ENCODE measurements around the gene GNB1L.

GNB1L gene, protein sequence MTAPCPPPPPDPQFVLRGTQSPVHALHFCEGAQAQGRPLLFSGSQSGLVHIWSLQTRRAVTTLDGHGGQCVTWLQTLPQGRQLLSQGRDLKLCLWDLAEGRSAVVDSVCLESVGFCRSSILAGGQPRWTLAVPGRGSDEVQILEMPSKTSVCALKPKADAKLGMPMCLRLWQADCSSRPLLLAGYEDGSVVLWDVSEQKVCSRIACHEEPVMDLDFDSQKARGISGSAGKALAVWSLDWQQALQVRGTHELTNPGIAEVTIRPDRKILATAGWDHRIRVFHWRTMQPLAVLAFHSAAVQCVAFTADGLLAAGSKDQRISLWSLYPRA

GRCh38 chr22:19854778-19855503 is at the start of gene GNB1L, which contains the start of gene RTL10:
Gene GNB1L, minus strand, starts transcription at chr22:19854874. Its CDS starts 33,519 bp downstream, at chr22:19821355.
Gene RTL10, minus strand, starts transcription at chr22:19854874. Its CDS starts 2,613 bp downstream, at chr22:19852261.
- H2AFZ ChIP-seq (ENCODE audit: low read length) = peak within 1 kb of the TSS; percentile 73
- no peaks in the 10 kb centered on the region for H3K9me3 ChIP-seq (replicated peaks; ENCODE audit: insufficient read depth, low read length)
- H4K20me1 ChIP-seq (ENCODE audit: insufficient read depth, low read length) = no peaks in the 10 kb centered on the region
- no peak; the same call in 1 of the 2 replicates for TF ChIP-seq CTCF (IDR thresholded peaks at IDR 0.05; ENCODE audit: low read length)
- no peak for TF ChIP-seq EZH2phosphoT487 (IDR thresholded peaks at IDR 0.05; ENCODE audit: low read length)
- TF ChIP-seq EZH2 (optimal IDR thresholded peaks at IDR 0.05; ENCODE audit: low read depth, low read length) = no peak
- peak within 1 kb of the TSS; percentile 65 for H3K27ac ChIP-seq (ENCODE audit: low read length)
- peaks cover 31% of the 10 kb centered on the region for H3K4me1 ChIP-seq (ENCODE audit: low read length)
- H3F3A ChIP-seq (ENCODE audit: insufficient read depth, low read length) = peaks cover 3% of the 10 kb centered on the region; the same call in 1 of the 2 replicates
- peak within 1 kb of the TSS; percentile 84 for H3K4me3 ChIP-seq (ENCODE audit: low read length)
- peak; percentile 98 for DNase-seq
- H3K4me2 ChIP-seq (ENCODE audit: low read depth, low read length) = peak within 1 kb of the TSS; percentile 96
- H3K79me2 ChIP-seq (ENCODE audit: low read length) = peaks cover 59% of the 10 kb centered on the region
- no peaks in the 10 kb centered on the region for H3K9me2 ChIP-seq (replicated peaks; ENCODE audit: insufficient read depth, low read length)
- no peaks in the 10 kb centered on the region for H3K36me3 ChIP-seq (replicated peaks; ENCODE audit: insufficient read depth, low read length)
- H3K9ac ChIP-seq (ENCODE audit: low read length) = peak within 1 kb of the TSS; percentile 95
- H3K27me3 ChIP-seq (replicated peaks; ENCODE audit: insufficient read depth, low read length) = no peaks in the 10 kb centered on the region

DNA sequence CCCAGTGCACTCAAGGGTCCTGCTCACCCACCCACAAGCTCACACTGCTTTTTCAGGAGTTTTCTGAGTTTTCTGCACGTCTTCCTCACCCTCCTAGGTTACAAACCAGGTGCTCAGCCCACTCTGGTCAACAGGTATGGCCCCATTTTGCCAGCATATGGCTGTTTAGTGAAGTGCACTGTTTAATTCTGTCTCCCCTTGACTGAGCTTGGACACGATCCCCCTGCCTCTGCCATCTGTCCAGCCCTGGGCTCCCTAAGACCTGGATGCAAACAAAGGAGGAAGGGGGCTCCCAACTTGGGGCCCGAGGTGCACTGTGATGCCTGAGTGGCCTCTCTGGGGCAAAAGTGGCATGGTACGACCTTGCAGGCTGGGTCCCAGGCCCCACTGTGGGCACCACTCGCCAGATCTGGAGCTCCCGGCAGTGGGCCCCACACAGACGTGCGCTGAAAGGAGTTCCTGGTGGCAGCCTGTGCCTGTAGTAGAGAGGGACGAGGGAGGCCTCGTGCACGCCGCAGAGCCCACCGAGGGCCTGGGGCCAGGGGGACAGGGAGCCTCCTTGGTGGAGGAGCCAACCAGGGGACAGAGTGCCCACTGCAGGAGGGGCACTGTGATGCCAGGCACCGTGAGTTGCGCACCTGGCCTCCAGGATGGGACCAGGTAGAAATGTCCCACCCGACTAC is 49.6 kb upstream of the GNB1L start:
- Histone ChIP-seq H3K27ac (ENCODE audit: low read length) (no peak overlapping the region), H3K9ac (ENCODE audit: low read length) (no peak overlapping the region), H3K79me2 (ENCODE audit: low read length) (no peaks in the 10 kb centered on the region), H2AFZ (ENCODE audit: low read length) (no peak overlapping the region), H3K4me2 (ENCODE audit: low read depth, low read length) (no peak overlapping the region), H3K36me3 (replicated peaks; ENCODE audit: insufficient read depth, low read length) (no peaks in the 10 kb centered on the region), H3K9me3 (replicated peaks; ENCODE audit: insufficient read depth, low read length) (no peaks in the 10 kb centered on the region), H4K20me1 (ENCODE audit: insufficient read depth, low read length) (no peaks in the 10 kb centered on the region), H3K4me3 (ENCODE audit: low read length) (no peak overlapping the region), H3F3A (ENCODE audit: insufficient read depth, low read length) (no peaks in the 10 kb centered on the region), H3K9me2 (replicated peaks; ENCODE audit: insufficient read depth, low read length) (no peaks in the 10 kb centered on the region), H3K4me1 (ENCODE audit: low read length) (no peaks in the 10 kb centered on the region), H3K27me3 (replicated peaks; ENCODE audit: insufficient read depth, low read length) (no peaks in the 10 kb centered on the region)
- no peak for DNase-seq
- TF ChIP-seq EZH2 (optimal IDR thresholded peaks at IDR 0.05; ENCODE audit: low read depth, low read length) (no peak), CTCF (IDR thresholded peaks at IDR 0.05; ENCODE audit: low read length) (no peak), EZH2phosphoT487 (IDR thresholded peaks at IDR 0.05; ENCODE audit: low read length) (no peak)

DNA sequence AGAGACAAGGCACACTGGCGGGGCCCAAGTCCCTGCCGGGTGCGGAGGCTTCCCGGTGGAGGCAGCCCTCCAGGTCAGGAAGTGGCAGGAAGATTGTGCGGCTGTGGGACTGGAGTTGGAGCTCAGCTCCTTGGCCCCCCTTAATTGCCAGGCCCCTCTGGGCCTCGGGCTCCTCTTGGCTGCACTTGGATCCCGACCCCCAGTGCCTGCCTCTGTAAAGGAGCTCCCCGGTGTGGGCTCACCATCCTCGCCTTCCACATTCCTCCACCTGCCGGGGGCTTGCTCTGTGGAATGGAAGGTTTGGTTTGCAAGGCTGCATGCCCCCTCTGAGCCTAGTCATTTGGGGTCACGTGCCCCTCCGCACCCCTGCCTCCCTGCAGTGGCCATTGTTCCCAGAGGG is 48.8 kb upstream of the GNB1L start:
- Histone ChIP-seq H3K4me3 (ENCODE audit: low read length) (no peak overlapping the region), H3K9ac (ENCODE audit: low read length) (no peak overlapping the region), H2AFZ (ENCODE audit: low read length) (no peak overlapping the region)

More for the DNA sequence above, 48.8 kb upstream of the GNB1L start:
- no peaks in the 10 kb centered on the region for H3F3A ChIP-seq (ENCODE audit: insufficient read depth, low read length)
- no peak for DNase-seq
- TF ChIP-seq EZH2phosphoT487 (IDR thresholded peaks at IDR 0.05; ENCODE audit: low read length) = no peak
- TF ChIP-seq CTCF (IDR thresholded peaks at IDR 0.05; ENCODE audit: low read length) = no peak
- TF ChIP-seq EZH2 (optimal IDR thresholded peaks at IDR 0.05; ENCODE audit: low read depth, low read length) = no peak
- no peaks in the 10 kb centered on the region for H3K9me3 ChIP-seq (replicated peaks; ENCODE audit: insufficient read depth, low read length)
- no peaks in the 10 kb centered on the region for H3K9me2 ChIP-seq (replicated peaks; ENCODE audit: insufficient read depth, low read length)
- H3K4me2 ChIP-seq (ENCODE audit: low read depth, low read length) = no peak overlapping the region
- H3K79me2 ChIP-seq (ENCODE audit: low read length) = no peaks in the 10 kb centered on the region
- H3K27me3 ChIP-seq (replicated peaks; ENCODE audit: insufficient read depth, low read length) = no peaks in the 10 kb centered on the region
- no peak overlapping the region for H3K27ac ChIP-seq (ENCODE audit: low read length)
- H4K20me1 ChIP-seq (ENCODE audit: insufficient read depth, low read length) = no peaks in the 10 kb centered on the region
- no peaks in the 10 kb centered on the region for H3K36me3 ChIP-seq (replicated peaks; ENCODE audit: insufficient read depth, low read length)
- no peaks in the 10 kb centered on the region for H3K4me1 ChIP-seq (ENCODE audit: low read length)
